GM20000 (cell line): ENCODE measurements around the gene CCDC167.

Source experiments
- DNase-seq: peaks from one replicate; pipeline ENCODE4 v3.0.0; 2012; ENCODE audit warnings: low spot score
- CTCF ChIP-seq: IDR thresholded peaks from 2 replicates; pipeline ENCODE4 v1.5.1; 2012; ENCODE audit warnings: mild to moderate bottlenecking, control low read depth; ENCODE audit errors: extremely low read depth, missing control alignments

The CCDC167 gene

GRCh38 chr6:37511201-37511600, 11.5 kb upstream of the CCDC167 start:
- no peak for TF ChIP-seq CTCF
- no peak for DNase-seq

- no peak for TF ChIP-seq CTCF
- no peak for DNase-seq
Measured at GRCh38 chr6:37507690-37508421, 8.2 kb upstream of the CCDC167 start.

DNA sequence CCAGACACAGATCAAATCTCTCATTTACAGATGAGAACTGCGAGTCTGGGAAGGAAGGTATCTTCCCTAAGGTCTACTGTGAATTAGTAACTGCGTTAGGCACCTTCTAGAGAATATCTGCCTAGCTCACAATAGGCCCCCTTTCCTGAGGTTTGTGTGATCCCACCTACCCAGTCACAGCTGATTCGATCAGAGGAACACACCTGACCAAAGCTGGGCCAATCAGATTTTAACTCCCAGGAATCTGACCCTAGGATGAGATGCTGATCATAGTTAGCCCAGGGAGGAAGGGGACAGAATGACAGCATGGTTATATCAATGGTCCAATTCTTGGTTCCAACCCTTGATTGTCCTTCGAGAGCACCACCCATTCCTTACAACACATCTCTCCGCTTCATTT, 7.4 kb upstream of the CCDC167 start:
- DNase-seq: no peak
- TF ChIP-seq CTCF: no peak

DNA sequence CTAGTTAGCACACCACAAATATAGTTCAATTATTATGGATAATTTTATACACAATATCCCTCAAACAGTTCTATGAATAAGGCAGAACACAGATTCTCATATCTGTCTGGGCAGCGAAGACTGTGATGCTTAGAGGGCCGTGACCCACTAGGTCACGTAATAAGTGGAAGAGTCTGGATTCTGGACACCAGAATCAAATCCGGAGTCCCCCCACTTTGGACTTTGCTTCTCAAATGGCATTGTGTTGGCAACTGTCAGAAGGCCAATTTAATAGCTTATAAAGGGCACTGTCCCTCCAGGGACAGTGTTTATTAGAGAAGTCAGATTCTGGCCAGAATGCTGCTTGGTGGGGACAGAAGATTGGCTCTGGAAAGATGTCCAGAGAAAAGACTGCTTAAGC, 6.8 kb upstream of the CCDC167 start:
- no peak for DNase-seq

GRCh38 chr6:37504024-37504423, 4.3 kb upstream of the CCDC167 start:
- DNase-seq: no peak
- no peak for TF ChIP-seq CTCF

More for the DNA sequence above, 6.8 kb upstream of the CCDC167 start:
- no peak for TF ChIP-seq CTCF

- DNase-seq: no peak
- TF ChIP-seq CTCF: no peak
Measured at GRCh38 chr6:37503309-37503965, 3.7 kb upstream of the CCDC167 start.

DNA sequence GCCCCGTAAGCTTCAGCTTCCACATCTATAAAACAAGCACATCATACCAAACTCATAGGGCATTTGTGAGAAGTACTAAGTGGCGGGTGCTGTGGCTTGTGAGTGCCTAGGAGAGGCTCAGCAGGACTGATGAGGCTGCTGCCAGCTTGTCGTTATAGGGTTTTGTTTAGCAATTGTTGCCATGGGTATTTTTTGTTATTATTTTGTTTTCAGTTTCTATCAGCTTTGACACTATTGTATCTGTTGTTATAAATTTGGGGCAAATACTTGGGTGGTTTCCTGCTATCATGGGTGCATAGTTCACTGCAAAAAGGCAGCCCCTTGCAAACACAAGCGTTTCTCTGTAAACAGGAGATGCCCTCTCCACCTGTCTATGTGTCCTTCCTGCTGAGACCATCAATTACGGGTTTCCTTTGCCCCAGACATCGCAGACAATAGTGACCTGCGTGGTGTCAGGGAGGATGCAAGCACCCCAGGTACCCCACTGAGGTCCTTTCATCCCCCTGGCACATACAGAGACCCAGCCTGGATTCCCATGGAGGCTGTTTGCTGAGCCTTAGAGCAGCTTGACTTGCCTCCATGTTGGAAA, 3.1 kb upstream of the CCDC167 start:
- TF ChIP-seq CTCF: no peak
- no peak for DNase-seq
